PC-3 (cell line): Measurements from ENCODE around the gene KCNV2. TPM values are rescaled to one million over a fixed set of nuclear protein-coding genes. Genes with fewer than 3 reads are reported as not detected.

Experiments
- ATAC-seq: fragments of 200-7000 bp; cut with Tn5 transposase; 2 replicates; pipeline ENCODE4 v1.9.1; 2020; ENCODE audit warnings: mild to moderate bottlenecking, moderate library complexity
- BruUV-seq: library from RNA; stranded (reverse); fragments of 400-500 nt; replicated peaks from 2 replicates; lab custom pipeline; 2021; lab: Mats Ljungman, UMichigan
- CTCF ChIA-PET: fragments of 300-600 bp; sonication (Branson Sonifier 250); formaldehyde crosslinking; loops from one replicate; lab custom pipeline; 2022; ENCODE audit warnings: antibody characterized with exemption; lab: Charles Lee
- POLR2A ChIA-PET: fragments of 300-600 bp; sonication (Branson Sonifier 250); formaldehyde crosslinking; loops from one replicate; lab custom pipeline; 2022; ENCODE audit warnings: antibody characterized with exemption; ENCODE audit not compliant: unreplicated experiment; lab: Charles Lee
- DNase-seq: peaks from one replicate; pipeline ENCODE4 v3.0.0-alpha.2; 2015
- H2AFZ ChIP-seq: fragments of 300-600 bp; sonication (generic); 2 replicates; pipeline ENCODE4 v1.6.0; 2016; ENCODE audit warnings: antibody characterized with exemption, low read length
- H3F3A ChIP-seq: fragments of 300-600 bp; sonication (generic); one replicate; pipeline ENCODE4 v1.6.0; 2017; ENCODE audit warnings: antibody characterized with exemption, low read length, control low read depth, mild to moderate bottlenecking; ENCODE audit not compliant: unreplicated experiment
- H3K27ac ChIP-seq: fragments of 300-600 bp; sonication (generic); 2 replicates; pipeline ENCODE4 v1.5.1; 2016; ENCODE audit warnings: mild to moderate bottlenecking, low read length
- H3K27me3 ChIP-seq: fragments of 300-600 bp; sonication (generic); 2 replicates; pipeline ENCODE4 v1.6.1; 2016; ENCODE audit warnings: low read length, mixed read lengths
- H3K36me3 ChIP-seq: fragments of 300-600 bp; sonication (generic); 2 replicates; pipeline ENCODE4 v1.6.1; 2016; ENCODE audit warnings: low read depth, mixed run types, low read length, mixed read lengths
- H3K4me1 ChIP-seq: fragments of 300-600 bp; sonication (generic); 2 replicates; pipeline ENCODE4 v1.5.1; 2016; ENCODE audit warnings: low read length; ENCODE audit not compliant: insufficient read depth
- H3K4me2 ChIP-seq: fragments of 300-600 bp; sonication (generic); 2 replicates; pipeline ENCODE4 v1.6.0; 2016; ENCODE audit warnings: low read length
- H3K4me3 ChIP-seq: fragments of 300-600 bp; sonication (generic); 2 replicates; pipeline ENCODE4 v1.5.1; 2016; ENCODE audit warnings: mild to moderate bottlenecking, low read length, mixed read lengths
- H3K79me2 ChIP-seq: fragments of 300-600 bp; sonication (generic); 2 replicates; pipeline ENCODE4 v1.6.1; 2017; ENCODE audit warnings: low read length, mixed read lengths
- H3K9ac ChIP-seq: fragments of 300-600 bp; sonication (generic); 2 replicates; pipeline ENCODE4 v1.6.0; 2016; ENCODE audit warnings: mild to moderate bottlenecking, low read length
- H3K9me2 ChIP-seq: fragments of 300-600 bp; sonication (generic); replicated peaks from 2 replicates; pipeline ENCODE4 v1.6.1; 2016; ENCODE audit warnings: mixed run types, low read length, mixed read lengths
- H3K9me3 ChIP-seq: fragments of 300-600 bp; sonication (generic); 2 replicates; pipeline ENCODE4 v1.6.1; 2016; ENCODE audit warnings: low read length, mixed read lengths
- H4K20me1 ChIP-seq: fragments of 300-600 bp; sonication (generic); 2 replicates; pipeline ENCODE4 v1.6.1; 2016; ENCODE audit warnings: low read length, mixed read lengths
- CTCF ChIP-seq: fragments of 300-600 bp; sonication (generic); conservative IDR thresholded peaks from 2 replicates; pipeline ENCODE4 v1.5.1; 2017; ENCODE audit warnings: antibody characterized with exemption, low read depth, mild to moderate bottlenecking, low read length
- EZH2 ChIP-seq: fragments of 300-600 bp; sonication (generic); IDR thresholded peaks from one replicate; pipeline ENCODE4 v1.6.1; 2017; ENCODE audit warnings: antibody characterized with exemption, mild to moderate bottlenecking, low read length; ENCODE audit not compliant: unreplicated experiment
- EZH2phosphoT487 ChIP-seq: fragments of 300-600 bp; sonication (generic); IDR thresholded peaks from 2 replicates; pipeline ENCODE4 v1.6.1; 2018; ENCODE audit warnings: mild to moderate bottlenecking, antibody characterized with exemption, low read length, borderline replicate concordance
- intact Hi-C: fragments of 100-400 bp; cut with micrococcal nuclease; formaldehyde crosslinking; loops from 2 replicates; pipeline ENCODE4 v1.9.0; 2023
- total RNA-seq: library from RNA; depleted of rRNA; stranded (reverse); fragments of >200 nt; gene quantifications from 2 replicates; pipeline ENCODE4 v1.2.3, GENCODE V29; 2014; rRNA removed

Gene KCNV2
- total RNA-seq, 1 experiment from 2014 or later, result not detected

DNA sequence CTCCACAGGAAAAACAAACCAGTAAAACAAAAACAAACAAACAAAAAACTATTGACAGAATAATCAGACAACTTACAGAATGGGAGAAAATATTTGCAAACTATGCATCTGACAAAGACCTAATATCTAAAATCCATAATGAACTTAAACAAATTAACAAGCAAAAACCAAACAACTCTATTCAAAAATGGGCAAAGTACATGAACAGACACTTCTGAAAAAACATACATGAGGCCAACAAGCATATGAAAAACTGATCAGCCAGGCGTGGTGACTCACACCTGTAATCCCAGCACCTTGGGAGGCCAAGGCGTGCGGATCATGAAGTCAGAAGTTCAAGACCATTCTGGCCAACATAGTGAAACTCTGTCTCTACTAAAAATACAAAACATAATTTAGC, 60.1 kb downstream of the KCNV2 start:
- H3K27me3 ChIP-seq, result no peaks in the 10 kb centered on the region
- TF ChIP-seq EZH2, result no peak
- TF ChIP-seq CTCF, result no peak
- TF ChIP-seq EZH2phosphoT487, result no peak
- no peaks in the 10 kb centered on the region for H3K9me3 ChIP-seq
- H3K36me3 ChIP-seq, result peaks cover 28% of the 10 kb centered on the region
- no peak for ATAC-seq
- 0 out of 2 replicates have a peak, but pooled peaks cover 6% of the 10 kb centered on the region for H3K79me2 ChIP-seq
- DNase-seq, result no peak
- H3K9ac ChIP-seq, result no peak overlapping the region
- no TSS peak for BruUV-seq
- no peak overlapping the region for H2AFZ ChIP-seq
- peaks cover 11% of the 10 kb centered on the region for H3K4me1 ChIP-seq
- no peaks in the 10 kb centered on the region for H3F3A ChIP-seq
- no peaks in the 10 kb centered on the region for H3K9me2 ChIP-seq
- ChIA-PET CTCF (no interaction called here), POLR2A (no interaction called here)
- H3K4me2 ChIP-seq, result no peak overlapping the region
- H4K20me1 ChIP-seq, result no peaks in the 10 kb centered on the region
- H3K27ac ChIP-seq, result no peak overlapping the region
- no peak overlapping the region for H3K4me3 ChIP-seq
- intact Hi-C loops, result no loop called here

GRCh38 chr9:2778816-2779215, 61.5 kb downstream of the KCNV2 start:
- no peak for ATAC-seq
- no peaks in the 10 kb centered on the region for H3F3A ChIP-seq
- no peak overlapping the region for H3K9ac ChIP-seq
- H3K4me1 ChIP-seq, result peaks cover 13% of the 10 kb centered on the region
- H3K79me2 ChIP-seq, result 0 out of 2 replicates have a peak, but pooled peaks cover 6% of the 10 kb centered on the region
- no peak overlapping the region for H3K27ac ChIP-seq
- POLR2A ChIA-PET, result no interaction called here
- H3K27me3 ChIP-seq, result no peaks in the 10 kb centered on the region
- no peak overlapping the region for H3K4me3 ChIP-seq
- no peak for DNase-seq
- no peak for TF ChIP-seq EZH2phosphoT487
- TF ChIP-seq CTCF, result no peak
- TF ChIP-seq EZH2, result no peak
- no peaks in the 10 kb centered on the region for H4K20me1 ChIP-seq
- no peaks in the 10 kb centered on the region for H3K9me3 ChIP-seq
- no peak overlapping the region for H3K4me2 ChIP-seq
- intact Hi-C loops, result no loop called here
- CTCF ChIA-PET, result no interaction called here
- BruUV-seq, result no TSS peak
- no peaks in the 10 kb centered on the region for H3K9me2 ChIP-seq
- peaks cover 28% of the 10 kb centered on the region for H3K36me3 ChIP-seq
- H2AFZ ChIP-seq, result no peak overlapping the region

Other genes starting within 250 kb of the KCNV2 start
- 0.81 and 1.2 TPM in 2 replicates for gene VLDLR, start 95.7 kb upstream of the KCNV2 start, total RNA-seq
- 34.4 and 45.5 TPM in 2 replicates for gene PUM3, start 126.6 kb downstream of the KCNV2 start, total RNA-seq